IPS DF 6.9 (cell line): Measurements from ENCODE around the gene KCNJ5.

Experiments used
- DNase-seq: peaks from one replicate; pipeline ENCODE4 v3.0.0-alpha.2; 2013; ENCODE audit warnings: low read depth, low spot score
- H3K27ac ChIP-seq: one replicate; pipeline ENCODE4 v1.5.1; 2013; ENCODE audit warnings: low read length, control low read depth
- H3K27me3 ChIP-seq: 2 replicates; pipeline ENCODE4 v1.6.1; 2013; ENCODE audit warnings: mild to moderate bottlenecking, low read length; ENCODE audit not compliant: control insufficient read depth, insufficient read depth
- H3K36me3 ChIP-seq: 2 replicates; pipeline ENCODE4 v1.6.1; 2013; ENCODE audit warnings: low read length; ENCODE audit not compliant: control insufficient read depth, insufficient read depth
- H3K4me1 ChIP-seq: 2 replicates; pipeline ENCODE4 v1.6.1; 2013; ENCODE audit warnings: low read length; ENCODE audit not compliant: control insufficient read depth, insufficient read depth
- H3K4me3 ChIP-seq: 2 replicates; pipeline ENCODE4 v1.5.1; 2013; ENCODE audit warnings: mild to moderate bottlenecking, low read length
- H3K9me3 ChIP-seq: 2 replicates; pipeline ENCODE4 v1.6.1; 2013; ENCODE audit warnings: low read length, inconsistent platforms; ENCODE audit not compliant: control insufficient read depth, insufficient read depth
- WGBS: extraction: QIAGEN DNeasy Blood & Tissue Kit; methylation state at CpG from one replicate; pipeline ENCODE4 v1.1.7; 2013; ENCODE audit warnings: mixed read lengths, missing lambda C conversion rate; ENCODE audit not compliant: insufficient read length, insufficient coverage; 5-methylcytosine and 5-hydroxymethylcytosine counted together

KCNJ5 gene

GRCh38 chr11:128968916-128969315 is 77.8 kb downstream of the KCNJ5 start:
- Histone ChIP-seq H3K9me3 (no peaks in the 10 kb centered on the region), H3K36me3 (peaks cover 9% of the 10 kb centered on the region), H3K4me1 (no peaks in the 10 kb centered on the region), H3K4me3 (no peak overlapping the region), H3K27ac (no peak overlapping the region), H3K27me3 (no peaks in the 10 kb centered on the region)
- no peak for DNase-seq
- WGBS: no CpG with 5 or more reads among the region's 9 CpGs
